Natural killer cell (primary cell): ENCODE measurements around the gene TMEM198. TPM values are rescaled to one million over a fixed set of nuclear protein-coding genes. Genes with fewer than 3 reads are reported as not detected.
A peak's percentile ranks its signal among the peaks of the same experiment; 100 is the strongest.

ENCODE experiments used
- ATAC-seq, 3 donors: fragments of 150-1000 bp in 2 of 3; fragments of 200-7000 bp in 1 of 3; cut with Tn5 transposase; 1 replicate in 1 of 3; 2 replicates in 2 of 3; pipeline ENCODE4 v1.10.0; 2021; ENCODE audit warnings: mild to moderate bottlenecking in 2 of 3, moderate library complexity in 2 of 3
- DNase-seq, 2 donors: peaks; one replicate each; pipeline versions ENCODE4 v3.0.0 to v3.0.0-alpha.2; 2013 to 2021; ENCODE audit warnings: mixed read lengths in 1 of 2
- H3K27ac ChIP-seq: one replicate; pipeline ENCODE4 v1.5.1; 2013; ENCODE audit warnings: mild to moderate bottlenecking, low read length
- H3K27me3 ChIP-seq: one replicate; pipeline ENCODE4 v1.6.1; 2013; ENCODE audit warnings: low read length; ENCODE audit not compliant: control insufficient read depth, insufficient read depth
- H3K36me3 ChIP-seq: one replicate; pipeline ENCODE4 v1.6.1; 2013; ENCODE audit warnings: low read length; ENCODE audit not compliant: control insufficient read depth, insufficient read depth
- H3K4me1 ChIP-seq: one replicate; pipeline ENCODE4 v1.6.1; 2013; ENCODE audit warnings: low read length; ENCODE audit not compliant: control insufficient read depth, insufficient read depth
- H3K4me3 ChIP-seq: one replicate; pipeline ENCODE4 v1.5.1; 2013; ENCODE audit warnings: low read length
- H3K9me3 ChIP-seq: one replicate; pipeline ENCODE4 v1.6.1; 2013; ENCODE audit warnings: low read length; ENCODE audit not compliant: control insufficient read depth, insufficient read depth
- H3K27ac Mint-ChIP-seq, 2 donors: one replicate each; pipeline ENCODE4 v1.8.0; 2022; ENCODE audit warnings: mild to moderate bottlenecking in 2 of 2, mixed read lengths in 2 of 2, moderate library complexity in 1 of 2
- H3K27me3 Mint-ChIP-seq, 2 donors: one replicate each; pipeline ENCODE4 v1.8.0; 2022; ENCODE audit warnings: low read depth in 2 of 2, mixed read lengths in 2 of 2
- H3K36me3 Mint-ChIP-seq: one replicate; pipeline ENCODE4 v1.8.0; 2022; ENCODE audit warnings: mixed read lengths
- H3K4me1 Mint-ChIP-seq, 2 donors: one replicate each; pipeline ENCODE4 v1.8.0; 2022; ENCODE audit warnings: mixed read lengths in 2 of 2
- H3K4me3 Mint-ChIP-seq: one replicate; pipeline ENCODE4 v1.8.0; 2022; ENCODE audit warnings: mild to moderate bottlenecking, moderate library complexity, mixed read lengths
- H3K9me3 Mint-ChIP-seq, 2 donors: one replicate each; pipeline ENCODE4 v1.8.0; 2022; ENCODE audit warnings: mixed read lengths in 2 of 2
- CTCF ChIP-seq: fragments of 200-600 bp; IDR thresholded peaks from one replicate; pipeline ENCODE4 v1.8.0; 2022; ENCODE audit warnings: antibody characterized with exemption
- WGBS: methylation state at CpG from one replicate; pipeline ENCODE4 v1.1.7; 2013; ENCODE audit warnings: missing lambda C conversion rate; ENCODE audit not compliant: insufficient coverage; 5-methylcytosine and 5-hydroxymethylcytosine counted together
- intact Hi-C: fragments of 100-400 bp; cut with micrococcal nuclease; formaldehyde crosslinking; loops from one replicate; pipeline ENCODE4 v1.14.2; 2022
- total RNA-seq, 4 donors: library from RNA; stranded (reverse); fragments of 120-200 nt in 1 of 4; gene quantifications; one replicate each; pipeline versions ENCODE4 v1.2.3 to v1.2.4, GENCODE V29; 2013 to 2022

Gene TMEM198
- total RNA-seq, 3 donors from 2014 or later (not counting 1 experiment from before 2014, with no cell fraction given), result 1.7 to 2.3 (median 1.8) TPM

DNA sequence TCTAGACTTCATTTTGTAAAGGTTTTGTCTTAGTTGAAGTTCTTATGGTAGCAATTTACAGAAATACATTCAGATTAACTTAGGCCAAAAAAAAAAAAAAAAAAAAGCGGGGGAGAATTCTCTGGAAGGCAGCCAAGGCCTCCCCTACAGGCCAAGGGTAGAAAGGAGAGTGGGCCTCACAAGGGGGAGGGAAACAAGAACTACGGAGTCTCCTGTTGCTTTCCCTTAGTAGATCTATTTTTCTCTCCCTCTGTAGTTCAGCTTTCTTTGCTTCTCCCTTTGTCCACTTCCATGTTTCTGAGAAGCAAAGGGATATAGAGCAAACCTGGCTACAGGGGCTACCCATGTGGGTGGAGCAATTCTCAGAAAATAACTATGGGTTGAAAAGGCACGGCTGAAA, 51.4 kb downstream of the TMEM198 start:
- no peak for TF ChIP-seq CTCF
- Mint-ChIP-seq H3K4me1 (peaks cover 25 to 26% of the 10 kb centered on the region in 2 donors), H3K4me3 (peak overlapping the region; percentile 60), H3K9me3 (no peaks in the 10 kb centered on the region), H3K27ac (no peak overlapping the region), H3K36me3 (no peaks in the 10 kb centered on the region), H3K27me3 (peaks cover 10 to 19% of the 10 kb centered on the region in 2 donors)
- WGBS, result 25% methylated on average over 1 of the region's 3 CpGs
- ATAC-seq, result no peak
- H3K27ac ChIP-seq, result no peak overlapping the region
- no peaks in the 10 kb centered on the region for H3K9me3 ChIP-seq
- H3K36me3 ChIP-seq, result no peaks in the 10 kb centered on the region
- H3K27me3 ChIP-seq, result no peaks in the 10 kb centered on the region
- intact Hi-C loops, result no loop called here
- DNase-seq, result no peak
- peaks cover 11% of the 10 kb centered on the region for H3K4me1 ChIP-seq
- H3K4me3 ChIP-seq, result no peak overlapping the region

DNA sequence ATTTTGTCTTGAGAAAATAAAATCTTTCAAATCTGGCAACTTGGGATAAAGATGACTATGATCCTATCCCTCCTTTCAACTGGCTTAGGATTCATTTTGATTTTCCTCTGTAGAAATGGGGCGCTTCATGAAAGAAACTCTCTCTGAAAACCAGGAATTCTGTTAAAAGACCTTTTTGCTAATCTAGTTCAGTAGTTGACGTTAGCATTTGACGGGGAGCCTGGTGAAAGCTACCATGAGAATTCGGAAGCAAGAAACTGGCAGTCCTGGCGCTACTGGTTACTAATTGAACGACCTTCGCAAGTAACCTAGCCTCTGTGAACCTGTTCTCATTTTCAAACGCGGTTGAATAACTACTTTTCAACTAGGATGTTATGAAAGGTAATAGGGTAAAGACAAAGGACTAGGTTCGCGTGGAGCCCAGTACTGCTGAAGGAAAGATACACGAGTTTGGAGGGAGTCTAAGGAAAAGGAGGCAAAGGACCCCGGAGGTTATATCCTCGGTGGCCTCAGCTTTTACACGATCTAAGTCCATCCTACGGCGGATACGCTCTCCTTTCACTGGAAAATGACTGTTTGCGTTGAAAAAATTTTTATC, 53.2 kb downstream of the TMEM198 start:
- no peaks in the 10 kb centered on the region for H3K9me3 Mint-ChIP-seq
- ATAC-seq (no peak), DNase-seq (no peak)
- H3K4me1 ChIP-seq, result peaks cover 11% of the 10 kb centered on the region
- H3K4me3 Mint-ChIP-seq, result peak overlapping the region; percentile 96
- H3K36me3 Mint-ChIP-seq, result no peaks in the 10 kb centered on the region
- peak overlapping the region; percentile 80 for H3K27ac ChIP-seq
- no peaks in the 10 kb centered on the region for H3K27me3 ChIP-seq
- intact Hi-C loops, result no loop called here
- no peak for TF ChIP-seq CTCF
- H3K27ac Mint-ChIP-seq, result peak overlapping the region; percentile 93 to 95
- peak overlapping the region; percentile 95 for H3K4me3 ChIP-seq
- H3K27me3 Mint-ChIP-seq, result peaks cover 10 to 15% of the 10 kb centered on the region in 2 donors
- WGBS, result 25% methylated on average over 19 of the region's 19 CpGs
- peaks cover 26 to 29% of the 10 kb centered on the region in 2 donors for H3K4me1 Mint-ChIP-seq
- H3K9me3 ChIP-seq, result no peaks in the 10 kb centered on the region
- H3K36me3 ChIP-seq, result peaks cover 6% of the 10 kb centered on the region

DNA sequence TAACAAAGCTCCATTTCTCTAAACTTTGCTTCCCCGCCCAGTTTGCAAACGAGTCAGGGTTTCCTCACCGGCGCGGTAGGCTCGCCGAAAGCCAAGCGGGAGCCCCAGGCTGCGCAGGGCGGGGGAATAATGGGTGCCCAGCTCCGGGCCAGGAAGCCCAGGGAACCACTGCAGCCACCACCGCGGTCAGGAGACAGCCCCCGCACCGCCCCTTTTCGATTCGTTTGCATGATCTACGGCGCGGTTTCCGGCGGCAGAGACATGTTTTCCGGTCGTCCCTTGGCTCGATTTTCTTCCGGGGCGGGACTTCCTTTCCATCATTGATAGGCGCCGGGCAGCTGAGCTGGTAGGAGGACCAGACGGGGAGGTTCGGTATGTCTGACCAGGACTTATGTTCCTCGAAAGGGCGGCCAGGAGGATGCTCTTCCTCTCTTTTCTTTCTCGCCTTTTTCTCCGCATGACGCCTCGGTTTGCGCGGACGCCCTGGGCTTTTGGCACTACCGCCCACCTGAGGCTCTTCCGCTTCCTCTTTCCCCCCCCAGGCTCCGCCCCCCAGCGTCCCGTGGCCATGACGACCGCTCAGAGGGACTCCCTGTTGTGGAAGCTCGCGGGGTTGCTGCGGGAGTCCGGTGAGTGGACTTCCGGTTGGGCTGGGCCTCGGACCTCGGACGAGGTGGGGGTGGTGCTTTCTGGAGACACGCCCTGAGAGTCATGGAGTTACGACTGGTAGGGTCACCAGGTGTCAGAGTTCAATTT, 53.9 kb downstream of the TMEM198 start, which contains the start of gene STK11IP:
STK11IP (plus strand) TSS at position 306 of the 756 bp plus-strand sequence; CDS start at position 569, 263 bp downstream.
- Histone ChIP-seq H3K4me1 (peaks cover 11% of the 10 kb centered on the region), H3K27ac (peak within 1 kb of the TSS; percentile 80), H3K36me3 (peaks cover 11% of the 10 kb centered on the region), H3K27me3 (no peaks in the 10 kb centered on the region), H3K4me3 (peak within 1 kb of the TSS; percentile 95), H3K9me3 (no peaks in the 10 kb centered on the region)
- H3K9me3 Mint-ChIP-seq, result no peaks in the 10 kb centered on the region
- TF ChIP-seq CTCF, result no peak
- intact Hi-C loops, result loop anchor here (2.0 kb wide), 1 partner anchor 45 kb away; no protein-coding TSS in a partner anchor
- DNase-seq (peak; percentile 87 to 94), ATAC-seq (peak; percentile 88 to 93 (median 90))
- H3K4me3 Mint-ChIP-seq, result peak within 1 kb of the TSS; percentile 96
- WGBS, result under 1% methylated on average over 57 of the region's 57 CpGs
- peak within 1 kb of the TSS; percentile 93 to 95 for H3K27ac Mint-ChIP-seq
- peaks cover 5 to 14% of the 10 kb centered on the region in 2 donors for H3K27me3 Mint-ChIP-seq
- H3K4me1 Mint-ChIP-seq, result peaks cover 26 to 29% of the 10 kb centered on the region in 2 donors
- no peaks in the 10 kb centered on the region for H3K36me3 Mint-ChIP-seq
